ENCODE measurements around the gene ADAMTS5. TPM values are rescaled to one million over a fixed set of nuclear protein-coding genes. Genes with fewer than 3 reads are reported as not detected.

ADAMTS5 gene
- polyA plus RNA-seq, 1 donor from 2014 or later, result 1.6 TPM

DNA sequence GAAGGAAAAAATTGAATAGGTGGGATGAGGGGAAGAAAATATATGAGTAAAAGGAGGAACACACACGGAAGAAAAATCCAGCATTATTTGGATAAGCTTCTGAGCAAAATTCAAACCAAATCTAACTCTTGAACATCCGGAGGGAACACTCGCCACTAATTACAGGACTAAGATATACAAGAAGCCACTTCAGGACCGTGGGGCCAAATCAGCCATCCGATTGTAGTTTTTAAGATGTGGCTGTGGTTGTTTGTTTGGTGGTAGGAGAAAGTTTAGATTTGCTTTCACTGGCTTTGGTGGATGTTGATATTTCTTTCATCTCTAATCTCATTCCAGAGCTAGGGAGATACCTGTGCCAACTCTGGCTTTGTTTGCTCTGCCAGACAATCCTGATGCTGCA is 78.0 kb downstream of the ADAMTS5 start:
- Histone ChIP-seq H2AFZ (ENCODE audit: low read depth, low read length) (no peak overlapping the region), H3K27ac (ENCODE audit: low read length) (no peak overlapping the region), H3K9ac (ENCODE audit: low read length) (no peak overlapping the region), H3K4me3 (ENCODE audit: low read length) (no peak overlapping the region), H3K27me3 (ENCODE audit: insufficient read depth, low read depth, low read length) (no peaks in the 10 kb centered on the region), H4K20me1 (ENCODE audit: insufficient read depth) (no peaks in the 10 kb centered on the region), H3K4me2 (ENCODE audit: low read length) (no peak overlapping the region), H3K36me3 (ENCODE audit: insufficient read depth, low read length) (no peaks in the 10 kb centered on the region), H3K9me3 (ENCODE audit: low read length) (no peaks in the 10 kb centered on the region), H3K79me2 (replicated peaks; ENCODE audit: insufficient read depth, low read length) (no peaks in the 10 kb centered on the region), H3K9me2 (ENCODE audit: insufficient read depth, low read length) (no peaks in the 10 kb centered on the region), H3F3A (ENCODE audit: insufficient read depth, low read length, poor library complexity, severe bottlenecking) (no peaks in the 10 kb centered on the region)
- TF ChIP-seq EZH2 (IDR thresholded peaks at IDR 0.05; ENCODE audit: borderline replicate concordance, insufficient read depth, low read length, poor library complexity, severe bottlenecking), result no peak
- no peak for TF ChIP-seq RAD21 (conservative IDR thresholded peaks at IDR 0.05)
- TF ChIP-seq REST (IDR thresholded peaks at IDR 0.05; ENCODE audit: borderline replicate concordance), result no peak
- no peak for TF ChIP-seq POLR2AphosphoS5 (IDR thresholded peaks at IDR 0.05)
- no peak for TF ChIP-seq EP300 (conservative IDR thresholded peaks at IDR 0.05; ENCODE audit: poor library complexity, severe bottlenecking)
- no peak for TF ChIP-seq CTCF (IDR thresholded peaks at IDR 0.05; ENCODE audit: poor library complexity, severe bottlenecking)
- no peak for TF ChIP-seq SMC3 (conservative IDR thresholded peaks at IDR 0.05; ENCODE audit: poor library complexity)
- TF ChIP-seq TAF1 (IDR thresholded peaks at IDR 0.05; ENCODE audit: low read depth), result no peak
- no peak for TF ChIP-seq MXI1 (conservative IDR thresholded peaks at IDR 0.05; ENCODE audit: poor library complexity, severe bottlenecking)

- no peak for TF ChIP-seq EP300 (conservative IDR thresholded peaks at IDR 0.05; ENCODE audit: poor library complexity, severe bottlenecking)
- no peak for TF ChIP-seq POLR2AphosphoS5 (IDR thresholded peaks at IDR 0.05)
- TF ChIP-seq REST (IDR thresholded peaks at IDR 0.05; ENCODE audit: borderline replicate concordance), result no peak
- no peak for TF ChIP-seq EZH2 (IDR thresholded peaks at IDR 0.05; ENCODE audit: borderline replicate concordance, insufficient read depth, low read length, poor library complexity, severe bottlenecking)
- no peak for TF ChIP-seq RAD21 (conservative IDR thresholded peaks at IDR 0.05)
- no peak for TF ChIP-seq SMC3 (conservative IDR thresholded peaks at IDR 0.05; ENCODE audit: poor library complexity)
- no peak for TF ChIP-seq CTCF (IDR thresholded peaks at IDR 0.05; ENCODE audit: poor library complexity, severe bottlenecking)
- no peak for TF ChIP-seq TAF1 (IDR thresholded peaks at IDR 0.05; ENCODE audit: low read depth)
- TF ChIP-seq MXI1 (conservative IDR thresholded peaks at IDR 0.05; ENCODE audit: poor library complexity, severe bottlenecking), result no peak
- Histone ChIP-seq H3K27me3 (ENCODE audit: insufficient read depth, low read depth, low read length) (no peaks in the 10 kb centered on the region), H3K4me2 (ENCODE audit: low read length) (no peak overlapping the region), H3K4me3 (ENCODE audit: low read length) (no peak overlapping the region), H3K79me2 (replicated peaks; ENCODE audit: insufficient read depth, low read length) (no peaks in the 10 kb centered on the region), H3K27ac (ENCODE audit: low read length) (no peak overlapping the region), H3K9me2 (ENCODE audit: insufficient read depth, low read length) (no peaks in the 10 kb centered on the region), H2AFZ (ENCODE audit: low read depth, low read length) (no peak overlapping the region), H3F3A (ENCODE audit: insufficient read depth, low read length, poor library complexity, severe bottlenecking) (no peaks in the 10 kb centered on the region), H3K36me3 (ENCODE audit: insufficient read depth, low read length) (no peaks in the 10 kb centered on the region), H4K20me1 (ENCODE audit: insufficient read depth) (no peaks in the 10 kb centered on the region), H3K9me3 (ENCODE audit: low read length) (no peaks in the 10 kb centered on the region), H3K9ac (ENCODE audit: low read length) (no peak overlapping the region)
These were observed 78.6 kb downstream of the ADAMTS5 start for GRCh38 chr21:26888256-26888655.

Data from neural cell (in vitro differentiated cells).